GM18502 (cell line): ENCODE data around the gene DNAH11.
A peak's percentile ranks its signal among the peaks of the same experiment; 100 is the strongest.
"Not testable (repeated sequence)": the region's sequence is repeated elsewhere in the genome, so short reads cannot be mapped to it uniquely, and the experiment has no call there.

Experiments used
- ATAC-seq: cut with Tn5 transposase; IDR thresholded peaks from one replicate; pipeline ENCODE4 v1.9.1; 2021; ENCODE audit warnings: mild to moderate bottlenecking; ENCODE audit not compliant: unreplicated experiment, poor library complexity

The DNAH11 gene

DNA sequence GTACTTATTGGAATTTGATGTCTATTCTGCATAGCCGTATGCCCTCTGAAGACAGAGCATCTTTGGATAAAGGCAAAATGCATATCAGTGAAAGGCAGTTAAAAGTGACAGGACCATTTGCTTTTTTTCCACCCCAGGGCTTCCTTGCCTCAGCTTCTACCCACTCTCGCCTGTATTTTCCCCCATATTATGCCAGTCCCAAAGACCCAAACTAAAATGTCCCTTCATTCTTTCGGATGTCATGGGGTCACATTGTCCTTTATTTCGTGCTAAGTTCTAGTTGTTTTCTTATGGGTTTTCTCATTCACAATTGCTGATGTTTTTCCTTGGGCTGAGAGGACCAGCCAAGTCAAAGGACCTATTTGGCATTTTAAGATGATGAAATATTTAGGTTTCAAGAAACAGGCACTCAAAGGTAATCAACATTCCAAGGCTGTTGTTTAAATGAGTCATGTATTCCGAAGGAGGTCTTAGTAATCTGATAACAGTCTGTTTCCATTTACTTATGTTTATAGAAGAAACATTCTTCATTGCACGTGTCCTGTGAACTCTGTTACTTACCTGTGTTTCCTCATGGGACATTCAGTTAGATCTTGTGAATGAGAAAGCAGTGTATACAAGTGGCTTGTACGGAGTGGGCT, 74.1 kb downstream of the DNAH11 start:
- no peak for ATAC-seq

DNA sequence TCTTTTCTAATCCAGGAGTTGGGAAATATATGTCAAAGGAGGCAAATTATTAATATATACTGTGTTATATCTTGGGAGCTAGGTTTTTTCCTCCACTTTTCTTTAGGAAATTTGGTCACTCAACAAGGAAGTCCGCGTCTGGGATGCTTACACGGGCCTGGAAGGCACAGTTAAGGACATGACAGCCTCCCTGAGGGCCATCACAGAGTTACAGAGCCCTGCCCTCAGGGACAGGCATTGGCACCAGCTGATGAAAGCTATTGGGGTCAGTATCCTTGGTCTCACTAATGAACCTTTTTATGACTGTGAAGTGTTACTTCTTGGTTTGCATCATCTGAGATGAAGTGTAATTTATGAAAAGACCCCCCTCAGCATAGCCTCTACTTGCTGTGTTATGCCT, 74.7 kb downstream of the DNAH11 start:
- no peak for ATAC-seq

DNA sequence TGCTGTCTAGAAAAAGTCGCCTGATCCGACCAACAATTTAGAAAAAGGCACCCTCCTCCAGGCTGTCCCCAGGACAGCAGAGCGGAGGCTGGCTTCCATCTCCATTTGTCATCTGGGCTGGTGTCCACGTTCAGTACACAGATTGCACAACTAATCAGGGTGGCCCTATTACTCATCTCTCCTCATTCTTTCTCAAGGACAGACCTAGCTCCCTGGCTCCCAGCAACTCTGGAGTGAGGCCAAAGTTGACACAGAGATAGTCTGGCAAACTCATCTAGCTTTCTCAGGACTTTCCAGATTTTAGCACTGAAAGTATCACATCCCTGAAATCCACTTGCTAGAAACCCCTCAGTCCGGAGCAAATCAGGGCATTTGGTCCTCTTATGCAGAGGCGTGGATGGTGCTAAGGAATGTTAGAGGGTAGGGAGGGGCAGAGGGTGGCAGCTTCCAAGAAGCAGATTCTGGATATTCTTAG, 75.1 kb downstream of the DNAH11 start:
- ATAC-seq: no peak

DNA sequence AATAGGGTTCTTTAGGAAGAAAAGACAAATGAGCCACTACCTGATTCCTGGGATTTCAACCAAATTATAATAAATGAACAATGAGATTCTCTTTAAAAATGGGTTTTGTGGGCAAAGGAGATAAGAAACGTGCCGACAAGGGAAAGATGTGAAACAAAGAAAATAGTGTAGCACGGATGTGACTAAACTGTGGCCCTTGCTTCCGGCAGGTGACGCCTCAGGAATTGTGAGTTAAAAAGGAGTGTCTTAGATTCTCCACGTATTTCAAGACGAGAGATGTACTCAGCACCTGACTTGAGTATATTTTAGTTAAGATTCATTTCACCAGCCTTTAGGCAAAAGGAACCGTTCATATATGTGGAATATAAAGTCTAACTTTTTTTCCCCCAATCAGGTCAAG, 75.9 kb downstream of the DNAH11 start:
- ATAC-seq: no peak

DNA sequence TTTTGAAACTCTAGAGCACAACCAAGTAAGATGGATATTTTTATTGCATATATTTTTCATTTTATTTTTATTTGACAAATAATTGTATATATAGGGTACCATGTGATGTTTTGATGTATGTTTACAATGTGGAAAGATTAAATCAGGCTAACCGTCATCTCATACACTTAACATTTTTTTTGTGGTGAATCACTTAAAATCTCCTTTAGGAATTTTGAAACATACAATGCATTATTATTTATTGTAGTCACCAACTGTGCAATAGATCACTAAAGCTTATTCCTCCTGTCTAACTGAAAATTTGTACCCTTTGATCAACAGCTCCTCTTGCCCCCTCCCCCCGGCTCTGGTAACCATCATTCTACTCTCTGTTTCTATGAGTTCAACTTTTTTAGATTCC, 77.2 kb downstream of the DNAH11 start:
- ATAC-seq: no peak

DNA sequence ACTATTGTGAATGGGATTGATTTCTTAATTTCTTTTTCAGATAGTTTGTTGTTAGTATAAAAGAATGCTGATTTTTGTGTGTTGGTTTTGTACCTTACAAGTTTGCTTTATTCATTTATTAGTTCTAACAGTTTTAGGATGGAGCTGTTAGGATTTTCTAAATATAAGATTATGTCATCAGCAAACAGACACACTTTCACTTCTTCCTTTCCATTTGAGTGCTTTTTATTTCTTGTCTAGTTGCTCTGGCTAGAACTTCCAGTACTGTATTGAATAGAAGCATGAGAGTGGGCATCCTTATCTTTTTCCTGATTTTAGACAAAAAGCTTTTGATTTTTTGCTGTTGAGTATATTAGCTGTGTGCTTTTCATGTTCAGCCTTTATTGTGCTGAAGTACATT, 81.5 kb downstream of the DNAH11 start:
- no peak for ATAC-seq

DNA sequence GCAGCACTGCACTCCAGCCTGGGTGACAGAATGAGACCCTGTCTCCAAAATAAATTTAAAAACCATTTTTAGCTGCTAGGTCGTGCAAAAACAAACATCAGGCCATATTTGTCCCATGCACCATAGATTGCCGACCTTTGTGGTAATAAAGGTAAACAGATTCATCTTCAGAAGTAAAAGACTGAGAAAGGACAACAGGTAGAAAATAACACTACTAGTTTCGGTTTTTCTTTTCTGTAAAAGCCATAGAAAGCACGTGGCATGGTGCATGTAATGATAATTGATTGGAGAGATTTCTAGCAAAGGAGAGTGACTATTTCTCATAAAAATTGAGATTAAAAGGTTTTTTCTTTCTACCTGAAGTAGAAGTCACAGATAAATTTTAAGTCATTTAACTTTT, 93.9 kb downstream of the DNAH11 start:
- no peak for ATAC-seq

DNA sequence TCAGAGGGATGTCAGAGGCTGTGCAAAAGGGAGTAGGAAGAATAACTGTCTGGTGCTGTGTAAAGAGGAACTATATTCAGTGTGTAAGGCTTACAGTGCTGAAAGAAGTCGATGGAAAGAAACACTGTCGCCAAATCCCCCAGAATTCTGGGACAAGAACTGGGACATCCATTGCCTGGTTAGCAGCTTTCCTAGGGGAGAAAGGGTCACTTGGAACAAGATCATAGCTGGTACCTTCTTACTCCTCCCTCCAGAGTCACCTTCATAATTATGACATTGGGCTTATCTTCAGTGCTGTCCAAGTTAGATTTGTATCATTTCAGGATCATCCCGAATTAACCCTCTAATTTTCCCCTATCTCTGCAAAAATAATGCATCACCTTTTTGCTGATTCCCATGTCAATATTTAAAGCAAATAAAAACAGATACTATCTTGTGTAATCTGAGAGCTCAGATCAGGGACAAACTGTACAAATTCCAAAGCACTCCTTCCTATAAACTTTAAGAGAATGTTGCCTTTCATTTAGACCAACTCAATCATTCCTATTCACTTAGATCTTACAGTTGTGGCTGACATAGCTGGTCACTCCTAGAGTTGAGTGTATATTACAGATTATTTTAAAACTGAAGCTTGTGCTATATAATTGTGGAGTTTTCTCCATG, 96.5 kb downstream of the DNAH11 start:
- ATAC-seq: no peak

DNA sequence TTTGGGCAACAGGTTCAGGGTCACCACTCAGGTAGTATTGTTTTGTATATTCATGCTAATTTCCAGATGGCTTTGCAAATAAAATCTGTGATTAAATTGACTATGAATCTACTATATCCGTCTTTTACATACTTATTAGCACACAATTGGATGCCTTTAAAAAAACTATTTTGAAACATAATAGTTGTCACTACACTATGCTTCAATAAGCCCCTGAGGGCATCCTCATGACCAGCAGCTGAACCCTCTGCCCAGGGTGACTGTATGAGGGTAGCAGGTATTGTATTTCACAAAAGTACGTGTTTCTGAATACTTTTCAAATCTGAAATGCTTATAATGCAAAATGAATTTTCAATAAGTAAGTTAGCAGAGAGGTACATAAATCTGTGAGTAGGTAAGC, 97.3 kb downstream of the DNAH11 start:
- no peak for ATAC-seq

DNA sequence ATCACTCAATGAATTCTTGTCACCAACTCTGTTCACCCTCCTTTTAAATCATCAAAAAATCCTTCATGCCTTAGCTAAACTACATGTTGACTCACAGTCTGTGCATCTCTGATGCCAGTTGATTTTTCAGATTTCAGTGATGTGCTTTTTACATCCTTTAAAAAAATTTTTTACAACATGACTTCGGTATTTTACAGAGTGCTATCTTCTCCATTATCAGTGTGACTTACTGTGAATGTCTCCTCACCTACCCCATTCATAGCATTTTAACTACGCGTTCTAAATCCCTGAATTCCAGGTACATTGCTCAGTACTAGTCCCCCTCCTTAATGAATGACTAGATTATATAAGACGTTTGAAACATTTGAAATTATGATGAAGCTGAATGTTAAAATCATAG, 98.7 kb downstream of the DNAH11 start:
- no peak for ATAC-seq

DNA sequence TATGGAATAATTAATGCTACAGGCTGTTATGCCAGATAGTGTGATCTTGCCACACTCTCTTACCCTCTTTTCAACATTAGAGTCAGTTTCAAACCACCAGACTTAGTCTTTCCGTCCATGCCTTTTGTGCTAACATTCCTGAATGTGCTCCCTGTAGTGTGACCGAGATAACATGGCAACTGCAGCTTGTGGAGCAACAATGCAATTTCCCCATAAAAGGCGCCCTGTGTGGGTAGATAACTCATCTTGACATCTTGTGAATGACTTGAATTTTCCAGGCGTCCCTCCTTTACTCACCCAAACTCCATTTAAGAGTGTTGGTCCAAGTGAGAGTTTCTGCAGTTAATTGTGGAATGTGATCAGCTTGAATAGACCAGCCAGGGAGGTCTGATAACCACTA, 99.6 kb downstream of the DNAH11 start:
- no peak for ATAC-seq

DNA sequence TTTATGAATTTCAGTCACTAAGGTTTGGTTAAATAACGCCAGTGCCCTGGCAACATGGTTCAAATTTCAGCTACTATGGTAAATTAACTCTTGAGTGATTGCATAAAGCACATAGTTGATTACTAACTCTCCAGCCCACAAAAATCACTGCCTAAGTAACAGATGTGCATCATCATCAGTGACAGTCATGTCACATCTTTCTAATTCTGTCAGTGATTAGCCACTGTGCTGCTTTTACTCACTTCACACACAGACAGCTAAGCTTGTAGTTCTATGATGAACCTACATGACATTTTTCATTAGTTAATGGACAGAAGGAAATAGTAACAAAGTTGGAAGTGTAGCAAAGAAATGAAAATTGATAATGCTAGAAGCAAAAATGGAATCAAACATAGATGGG, 108.9 kb downstream of the DNAH11 start:
- ATAC-seq: no peak

DNA sequence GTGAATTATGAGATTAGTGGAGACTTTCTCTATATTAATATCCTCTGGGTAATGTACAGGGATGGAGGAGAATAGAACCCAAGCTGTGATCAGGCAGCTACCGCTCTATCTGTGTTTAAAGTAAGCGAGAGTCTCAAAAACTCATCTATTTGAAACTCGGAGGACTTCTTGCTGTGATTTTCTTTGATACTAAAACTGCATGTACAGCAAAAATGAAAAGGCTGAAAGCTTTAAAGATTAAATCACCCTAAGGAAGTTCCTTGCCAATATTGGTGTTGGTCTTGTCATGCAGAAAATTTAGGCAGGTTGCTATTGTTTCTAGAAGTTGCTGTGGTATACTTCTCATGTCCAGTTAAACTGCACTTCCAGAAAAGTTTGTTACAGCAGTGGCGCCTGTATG, 110.8 kb downstream of the DNAH11 start:
- no peak for ATAC-seq

DNA sequence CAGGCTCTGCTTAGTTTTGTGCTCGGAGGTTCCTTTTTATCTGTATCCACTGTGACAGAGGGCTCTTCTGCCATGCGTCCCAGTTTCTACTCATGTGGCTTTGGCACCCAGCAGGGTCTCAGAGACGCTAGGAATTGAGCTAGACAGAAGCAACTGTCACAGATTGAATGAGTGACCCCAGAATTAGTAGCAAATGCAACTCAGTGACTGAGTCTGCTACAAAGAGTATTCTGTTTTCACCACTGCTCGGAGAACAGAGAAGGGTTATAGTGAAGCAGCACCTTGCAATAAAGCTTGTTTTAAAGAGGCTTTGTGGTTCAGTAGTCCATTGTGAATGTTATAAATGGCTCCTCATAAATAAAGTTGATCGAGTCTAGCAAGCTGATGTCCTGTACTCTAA, 113.2 kb downstream of the DNAH11 start:
- ATAC-seq: no peak

DNA sequence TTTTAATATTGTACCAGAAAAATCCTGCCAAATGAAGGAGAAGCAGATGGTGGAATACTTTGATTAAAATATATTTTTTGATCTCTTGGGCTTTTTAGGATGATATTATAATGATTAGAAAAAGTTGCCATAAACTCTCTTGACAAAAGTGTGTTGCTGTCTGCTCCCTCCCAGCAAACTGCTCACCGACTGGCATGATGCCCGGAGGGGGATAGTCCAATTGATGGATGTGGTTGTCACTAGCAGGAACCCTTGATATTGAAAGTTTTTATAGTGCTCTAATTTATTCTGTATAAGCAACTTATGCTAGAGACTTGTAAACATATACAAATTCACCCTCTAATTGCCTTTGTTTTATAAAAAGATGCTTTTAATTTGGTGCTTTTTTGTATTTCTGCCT, 114.0 kb downstream of the DNAH11 start:
- ATAC-seq: no peak

DNA sequence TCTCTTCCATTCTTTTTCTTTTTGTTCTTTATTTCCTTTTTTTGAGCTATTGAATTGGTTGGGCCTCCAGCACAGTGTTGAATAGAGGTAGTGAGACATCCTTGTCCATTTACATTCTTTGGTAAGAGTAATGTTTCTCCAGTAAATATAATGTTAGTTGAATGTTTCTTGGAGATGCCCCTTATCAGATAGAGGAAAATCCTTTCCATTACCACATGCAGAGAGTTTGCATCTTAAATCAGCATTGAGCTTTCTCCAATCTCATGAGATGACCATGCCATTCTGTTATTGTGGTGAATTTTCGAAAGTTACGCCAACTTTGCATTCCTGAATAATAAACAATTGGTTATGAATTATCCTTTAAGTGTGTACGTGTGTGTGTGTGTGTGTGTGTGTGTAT, 127.7 kb downstream of the DNAH11 start:
- ATAC-seq: no peak

DNA sequence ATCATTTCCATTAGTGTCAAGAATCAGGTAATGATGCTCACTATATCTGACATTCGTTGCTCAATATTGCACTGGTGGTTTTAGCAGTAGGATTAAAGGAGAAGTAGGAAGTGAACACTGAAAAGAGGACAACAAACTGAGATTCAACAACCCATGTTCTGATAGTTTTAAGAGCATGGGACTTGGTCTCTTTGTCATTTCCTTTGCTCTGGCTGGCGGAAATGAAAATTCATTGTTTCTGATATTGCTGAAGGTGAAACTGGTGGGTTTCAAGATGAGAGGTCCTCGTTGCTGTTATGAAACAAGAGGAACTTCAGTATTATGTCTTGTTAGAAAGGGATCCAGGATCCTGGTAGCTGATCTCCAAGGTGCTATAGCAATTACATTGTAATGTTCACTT, 129.0 kb downstream of the DNAH11 start:
- peak; percentile 83 for ATAC-seq

DNA sequence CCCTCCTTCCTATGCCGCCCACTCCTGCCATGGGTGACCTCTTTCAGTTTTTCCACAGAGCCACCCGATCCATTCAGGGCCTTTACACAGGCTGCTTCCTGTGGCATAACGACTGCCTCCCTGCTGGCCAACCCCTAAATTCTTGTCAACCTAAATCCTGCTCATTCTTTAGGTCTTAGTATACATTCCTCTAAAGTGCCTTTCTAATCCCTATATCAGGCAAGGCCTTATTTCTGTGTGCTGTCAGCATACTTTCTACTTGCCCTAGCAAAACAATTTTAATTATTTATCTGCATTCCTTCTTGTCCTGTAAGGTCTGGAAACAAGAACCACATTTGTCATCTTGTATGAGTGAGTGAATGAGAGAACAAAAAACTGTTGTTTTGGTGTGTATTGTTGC, 132.4 kb downstream of the DNAH11 start:
- no peak for ATAC-seq

DNA sequence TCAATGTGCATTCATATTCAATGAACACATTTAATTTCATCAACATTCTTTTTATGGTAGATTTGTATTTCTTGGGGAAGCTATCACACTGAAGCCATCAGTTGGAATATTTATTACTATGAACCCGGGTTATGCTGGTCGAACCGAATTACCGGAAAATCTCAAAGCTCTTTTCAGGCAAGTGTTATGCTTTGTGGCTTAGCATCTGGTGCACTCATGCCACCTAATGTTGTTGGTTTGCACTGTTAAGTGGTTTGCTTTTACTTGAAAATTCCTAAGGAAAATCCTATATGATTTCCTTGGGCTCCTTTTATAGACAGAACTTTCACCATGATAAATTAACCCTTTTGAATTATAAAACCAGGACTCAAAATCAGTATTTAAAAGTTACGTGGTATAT, 147.9 kb downstream of the DNAH11 start:
- no peak for ATAC-seq

DNA sequence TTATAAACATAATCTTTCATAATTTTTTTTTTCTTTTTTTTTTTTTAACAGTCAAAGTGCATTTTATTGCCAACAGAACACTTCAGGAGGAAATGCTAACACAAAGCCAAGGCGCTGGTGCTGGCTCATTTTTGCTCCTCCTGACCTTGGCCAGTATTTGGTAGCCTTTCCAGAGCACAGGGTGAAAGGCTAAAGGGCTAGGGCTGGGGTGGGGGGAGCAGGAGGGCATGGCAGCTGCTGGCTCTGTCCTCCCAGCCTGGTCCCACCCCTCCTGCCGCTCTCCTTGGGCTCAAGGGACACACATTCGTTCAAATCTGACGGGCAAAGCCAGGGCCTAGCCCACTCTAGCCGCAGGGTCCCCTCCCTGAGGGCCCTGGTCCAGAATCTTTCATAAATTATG, 148.3 kb downstream of the DNAH11 start:
- ATAC-seq: not testable (repeated sequence)

DNA sequence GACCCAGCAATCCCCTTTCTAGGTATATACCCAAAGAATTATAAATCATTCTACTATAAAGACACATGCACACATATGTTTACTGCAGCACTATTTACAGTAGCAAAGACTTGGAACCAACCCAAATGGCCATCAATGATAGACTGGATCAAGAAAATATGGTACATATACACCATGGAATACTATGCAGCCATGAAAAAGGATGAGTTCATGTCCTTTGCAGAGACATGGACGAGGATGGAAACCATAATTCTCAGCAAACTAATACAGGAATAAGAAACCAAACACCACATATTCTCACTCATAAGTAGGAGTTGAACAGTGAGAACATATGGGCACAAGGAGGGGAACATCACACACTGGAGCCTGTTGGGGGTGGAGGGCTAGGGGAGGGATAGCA, 157.7 kb downstream of the DNAH11 start:
- not testable (repeated sequence) for ATAC-seq

DNA sequence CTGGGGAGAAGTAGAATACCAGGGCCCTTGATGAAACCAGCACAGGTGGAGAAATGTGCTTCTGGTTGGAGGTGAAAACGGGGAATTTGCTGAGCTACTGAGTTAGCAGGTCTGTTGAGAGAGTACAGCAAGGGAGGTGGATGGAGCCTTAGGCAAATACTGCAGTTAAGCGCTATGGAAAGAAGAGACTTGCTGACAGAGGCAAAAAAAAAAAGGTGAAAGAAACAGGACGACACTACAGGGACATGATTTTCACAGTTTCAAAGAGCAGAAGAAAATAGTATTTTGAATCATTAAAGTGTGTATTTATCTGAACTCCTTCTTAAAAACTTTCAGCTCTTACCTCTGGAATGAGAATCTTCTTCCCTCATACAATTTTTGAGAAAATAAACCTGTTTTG, 159.5 kb downstream of the DNAH11 start:
- ATAC-seq: no peak
